ENCODE data around the gene TRMT61A.

The TRMT61A gene

DNA sequence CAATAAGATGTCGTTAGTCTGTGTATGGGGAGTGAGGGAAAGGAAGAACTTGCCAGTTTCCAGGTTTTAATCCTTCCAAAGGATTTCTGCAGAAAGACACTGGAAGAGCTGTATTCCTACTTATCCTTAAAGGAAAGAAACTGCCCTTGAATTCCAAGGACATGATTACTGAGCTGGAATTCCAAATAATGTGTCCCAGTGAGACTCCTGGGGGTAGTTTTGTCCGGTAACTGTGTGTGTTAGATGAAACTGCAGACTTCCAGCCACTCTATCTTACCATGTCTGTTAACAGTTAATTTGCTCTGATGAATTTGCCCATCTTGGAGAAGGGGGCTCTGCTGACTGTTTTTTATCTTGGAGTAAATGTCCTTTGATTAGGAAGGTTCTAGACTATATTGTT, 39.4 kb upstream of the TRMT61A start:
- CTCF ChIA-PET = interaction anchor here (0.8 to 1.1 kb wide), 2 partner anchors 11 to 29 kb away, joined by 3 read pairs; no protein-coding TSS in a partner anchor

DNA sequence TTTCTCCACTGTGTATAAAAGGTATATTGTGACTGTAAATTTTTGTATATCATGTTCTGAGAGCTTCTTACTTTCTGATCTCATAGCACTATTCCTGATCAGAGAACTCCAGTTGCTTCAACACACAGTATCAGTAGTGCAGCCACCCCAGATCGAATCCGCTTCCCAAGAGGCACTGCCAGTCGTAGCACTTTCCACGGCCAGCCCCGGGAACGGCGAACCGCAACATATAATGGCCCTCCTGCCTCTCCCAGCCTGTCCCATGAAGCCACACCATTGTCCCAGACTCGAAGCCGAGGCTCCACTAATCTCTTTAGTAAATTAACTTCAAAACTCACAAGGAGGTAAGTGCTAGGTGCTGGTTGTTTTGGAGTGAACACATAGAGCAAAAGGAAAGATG, 37.3 kb upstream of the TRMT61A start:
- TF ChIP-seq, protein P1, sequence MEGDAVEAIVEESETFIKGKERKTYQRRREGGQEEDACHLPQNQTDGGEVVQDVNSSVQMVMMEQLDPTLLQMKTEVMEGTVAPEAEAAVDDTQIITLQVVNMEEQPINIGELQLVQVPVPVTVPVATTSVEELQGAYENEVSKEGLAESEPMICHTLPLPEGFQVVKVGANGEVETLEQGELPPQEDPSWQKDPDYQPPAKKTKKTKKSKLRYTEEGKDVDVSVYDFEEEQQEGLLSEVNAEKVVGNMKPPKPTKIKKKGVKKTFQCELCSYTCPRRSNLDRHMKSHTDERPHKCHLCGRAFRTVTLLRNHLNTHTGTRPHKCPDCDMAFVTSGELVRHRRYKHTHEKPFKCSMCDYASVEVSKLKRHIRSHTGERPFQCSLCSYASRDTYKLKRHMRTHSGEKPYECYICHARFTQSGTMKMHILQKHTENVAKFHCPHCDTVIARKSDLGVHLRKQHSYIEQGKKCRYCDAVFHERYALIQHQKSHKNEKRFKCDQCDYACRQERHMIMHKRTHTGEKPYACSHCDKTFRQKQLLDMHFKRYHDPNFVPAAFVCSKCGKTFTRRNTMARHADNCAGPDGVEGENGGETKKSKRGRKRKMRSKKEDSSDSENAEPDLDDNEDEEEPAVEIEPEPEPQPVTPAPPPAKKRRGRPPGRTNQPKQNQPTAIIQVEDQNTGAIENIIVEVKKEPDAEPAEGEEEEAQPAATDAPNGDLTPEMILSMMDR (IDR thresholded peaks at IDR 0.05; ENCODE audit: control extremely low read depth, extremely low read depth, low read depth, missing control alignments) = no peak
- ChIA-PET CTCF (no interaction called here), POLR2A (no interaction called here)
- DNase-seq (ENCODE audit: extremely low spot score) = no peak

More for the DNA sequence above, 39.4 kb upstream of the TRMT61A start:
- POLR2A ChIA-PET = no interaction called here
- TF ChIP-seq, protein P1 (IDR thresholded peaks at IDR 0.05; ENCODE audit: control extremely low read depth, extremely low read depth, low read depth, missing control alignments) = no peak
- no peak for DNase-seq (ENCODE audit: extremely low spot score)

DNA sequence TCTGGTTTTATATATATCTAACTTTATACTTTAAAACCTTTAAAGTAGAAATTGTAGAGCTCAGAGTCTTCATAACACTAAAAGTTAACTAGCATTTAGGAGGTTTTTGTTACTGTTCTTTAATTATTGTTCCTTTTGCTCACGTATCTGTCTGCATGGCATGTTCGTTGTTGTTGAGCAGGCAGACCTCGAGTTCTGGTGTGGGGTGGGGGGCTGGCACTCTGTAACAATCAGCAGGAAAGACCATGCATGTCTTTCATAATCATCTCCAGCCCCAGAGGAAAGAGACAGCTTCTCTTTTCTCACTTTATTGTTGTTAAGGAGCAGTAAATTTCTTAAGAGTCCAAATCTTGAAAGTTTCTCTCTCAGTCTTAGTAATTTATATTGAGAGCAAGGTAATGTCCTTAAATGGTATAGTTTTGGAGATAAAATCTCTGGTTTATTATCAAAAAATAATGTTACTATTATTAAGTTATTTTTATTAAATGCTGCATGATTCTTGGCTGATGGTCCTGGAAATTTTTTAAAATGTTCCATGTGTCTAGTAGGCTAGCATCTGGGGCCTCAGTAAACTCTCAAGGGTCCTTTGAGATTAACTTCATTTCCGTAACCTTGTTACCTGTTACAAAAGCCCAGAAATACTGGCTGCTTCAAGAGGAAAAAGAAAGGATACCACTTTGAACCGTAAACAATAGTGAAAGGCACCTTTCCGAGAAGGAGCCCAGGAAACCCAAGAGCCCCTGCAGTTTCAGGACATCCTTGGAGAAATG, 36.7 kb upstream of the TRMT61A start:
- POLR2A ChIA-PET = no interaction called here
- CTCF ChIA-PET = no interaction called here

DNA sequence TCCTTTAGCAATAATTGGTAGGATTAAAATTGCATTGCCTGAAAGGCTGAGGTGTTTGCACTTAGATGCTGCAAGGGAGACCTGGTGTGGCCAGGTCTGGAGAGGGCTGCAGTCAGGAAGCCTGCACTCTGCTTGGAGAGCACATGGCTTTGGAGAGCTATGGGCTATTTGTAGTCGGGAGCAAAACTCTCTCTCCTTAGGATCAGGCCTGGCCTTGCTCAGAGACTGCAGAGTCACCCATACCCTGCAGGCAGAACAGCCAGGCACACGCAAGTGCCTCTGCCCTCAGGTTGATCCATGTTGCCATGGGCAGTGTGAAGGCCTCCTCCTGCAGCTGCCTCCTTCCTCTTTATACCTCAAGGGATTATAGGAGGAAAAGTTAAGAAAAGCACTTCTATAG, 33.1 kb upstream of the TRMT61A start:
- DNase-seq (ENCODE audit: extremely low spot score) = no peak
- POLR2A ChIA-PET = no interaction called here
- TF ChIP-seq, protein P1 (IDR thresholded peaks at IDR 0.05; ENCODE audit: control extremely low read depth, extremely low read depth, low read depth, missing control alignments) = no peak
- CTCF ChIA-PET = interaction anchor here (0.9 to 1.8 kb wide), 3 partner anchors 23 to 51 kb away, joined by 3 to 4 read pairs (median 4); no protein-coding TSS in a partner anchor

More for the DNA sequence above, 36.7 kb upstream of the TRMT61A start:
- TF ChIP-seq, protein P1 (IDR thresholded peaks at IDR 0.05; ENCODE audit: control extremely low read depth, extremely low read depth, low read depth, missing control alignments) = no peak
- no peak for DNase-seq (ENCODE audit: extremely low spot score)

DNA sequence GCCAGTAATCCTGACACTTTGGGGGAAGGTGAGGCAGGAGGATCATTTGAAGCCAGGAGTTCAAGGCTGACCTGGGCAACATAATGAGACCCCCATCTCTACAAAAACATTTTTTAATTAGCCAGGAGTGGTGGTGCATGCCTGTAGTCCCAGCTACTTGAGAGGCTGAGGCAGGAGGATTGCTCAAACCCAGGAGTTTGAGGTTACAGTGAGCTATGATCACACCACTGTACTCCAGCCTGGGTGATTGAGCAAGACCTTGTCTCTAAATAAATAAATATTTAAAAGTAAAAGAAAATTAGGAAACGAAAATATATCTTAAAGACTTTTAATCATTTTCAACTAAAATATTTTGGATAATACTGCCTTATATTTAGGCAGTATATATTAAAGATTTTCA, 32.2 kb upstream of the TRMT61A start:
- DNase-seq (ENCODE audit: extremely low spot score) = no peak
- TF ChIP-seq, protein P1 (IDR thresholded peaks at IDR 0.05; ENCODE audit: control extremely low read depth, extremely low read depth, low read depth, missing control alignments) = no peak
- POLR2A ChIA-PET = no interaction called here
- CTCF ChIA-PET = no interaction called here

DNA sequence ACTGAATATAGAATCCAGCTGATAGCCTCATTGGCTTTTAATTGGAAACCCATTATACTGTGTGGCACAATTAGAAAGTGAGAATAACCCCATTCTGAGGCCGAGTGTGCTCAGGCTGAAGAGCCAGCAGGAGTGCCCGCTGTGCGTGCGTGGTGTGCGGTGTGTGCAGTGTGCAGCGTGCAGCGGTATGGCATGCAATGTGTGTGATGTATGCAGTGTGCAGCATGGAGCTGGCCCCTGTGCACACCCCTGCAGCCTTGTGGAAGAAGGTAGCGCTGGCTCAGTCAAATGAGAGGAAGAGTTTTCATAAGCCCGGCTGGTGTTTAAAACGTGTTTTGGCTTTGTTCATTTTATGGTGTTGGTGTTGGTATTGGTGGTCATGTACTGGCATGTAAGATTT, 29.3 kb upstream of the TRMT61A start:
- no peak for DNase-seq (ENCODE audit: extremely low spot score)
- CTCF ChIA-PET = interaction anchor here (0.8 to 3.3 kb wide), 18 partner anchors 9 to 118 kb away, joined by 3 to 15 read pairs (median 4); partner anchors contain the start of gene COA8
- TF ChIP-seq, protein P1 (IDR thresholded peaks at IDR 0.05; ENCODE audit: control extremely low read depth, extremely low read depth, low read depth, missing control alignments) = no peak
- POLR2A ChIA-PET = no interaction called here
